NT2/D1 (cell line): ENCODE data around the gene NTPCR.

Experiments
- SUZ12 ChIP-seq: IDR thresholded peaks from 2 replicates; pipeline ENCODE4 v1.6.1; 2011; ENCODE audit not compliant: insufficient read length, insufficient read depth; ENCODE audit errors: extremely low read depth
- YY1 ChIP-seq: IDR thresholded peaks from 2 replicates; pipeline ENCODE4 v1.6.1; 2011; ENCODE audit not compliant: insufficient read length, insufficient read depth

DNA sequence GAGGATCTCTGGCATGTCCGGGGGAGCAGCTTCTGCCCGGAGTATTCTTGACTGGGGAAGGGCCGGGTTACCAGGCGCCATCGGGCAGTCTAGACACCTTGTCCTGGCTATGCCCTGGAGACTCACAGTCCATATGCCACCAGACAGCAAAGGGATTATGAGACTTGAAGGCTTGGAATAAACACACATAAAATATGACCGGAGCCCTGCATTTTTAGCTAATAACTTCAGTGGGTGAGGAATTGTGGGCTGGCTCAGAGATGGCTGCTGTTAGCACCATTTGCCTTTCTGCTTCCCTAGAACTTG lies 15.5 kb downstream of the NTPCR start:
- no peak for TF ChIP-seq YY1
- no peak for TF ChIP-seq SUZ12
